Spleen (tissue), 7 donors: ENCODE results near the gene CACNA2D3.

Source experiments
- POLR2AphosphoS5 ChIP-seq, 3 donors: sonication (generic); formaldehyde crosslinking; IDR thresholded peaks; one replicate each; pipeline ENCODE4 v1.5.1; 2017; ENCODE audit warnings: antibody characterized with exemption in 3 of 3
- TF ChIP-seq, protein P1 (sequence below), 11 experiments: fragments of 200-600 bp in 7 of 11; fragments of 450-650 bp in 4 of 11; sonication (generic) in 4 of 11; IDR thresholded peaks in 8 of 11; conservative IDR thresholded peaks in 3 of 11; 1 replicate in 7 of 11; 2 replicates in 4 of 11; pipeline versions ENCODE4 v1.4.0 to v1.8.0; 2016 to 2021; ENCODE audit warnings: antibody characterized with exemption in 11 of 11, inconsistent platforms in 4 of 11, mild to moderate bottlenecking in 1 of 11
- donor health status: DM: no; HTN: no; CAD: no; lungs with moderate emphysema.
- donor health status: DM: no; HTN: no; CAD: no.
- donor health status: DM: no; HTN: no; CAD: no.

DNA sequence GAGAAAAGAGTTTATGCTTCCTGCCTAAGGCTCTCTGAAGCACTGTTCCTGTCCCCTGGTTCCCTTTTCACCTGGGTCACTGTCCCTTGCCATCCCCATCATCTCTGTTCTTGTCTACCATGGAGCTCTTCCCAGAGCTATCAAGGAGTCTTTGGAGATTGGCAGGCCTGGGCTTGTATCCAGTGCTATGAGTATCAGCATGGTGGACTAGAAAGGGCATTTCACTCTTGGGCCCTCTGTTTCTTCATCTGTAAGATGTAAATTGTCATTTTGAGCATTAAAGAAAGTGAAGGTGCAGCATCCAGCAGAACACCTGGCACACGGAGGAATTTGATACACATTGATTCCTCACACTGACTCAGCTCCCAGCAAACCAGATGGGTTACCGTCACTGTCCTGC is 388.2 kb downstream of the CACNA2D3 start:
- TF ChIP-seq, protein P1, sequence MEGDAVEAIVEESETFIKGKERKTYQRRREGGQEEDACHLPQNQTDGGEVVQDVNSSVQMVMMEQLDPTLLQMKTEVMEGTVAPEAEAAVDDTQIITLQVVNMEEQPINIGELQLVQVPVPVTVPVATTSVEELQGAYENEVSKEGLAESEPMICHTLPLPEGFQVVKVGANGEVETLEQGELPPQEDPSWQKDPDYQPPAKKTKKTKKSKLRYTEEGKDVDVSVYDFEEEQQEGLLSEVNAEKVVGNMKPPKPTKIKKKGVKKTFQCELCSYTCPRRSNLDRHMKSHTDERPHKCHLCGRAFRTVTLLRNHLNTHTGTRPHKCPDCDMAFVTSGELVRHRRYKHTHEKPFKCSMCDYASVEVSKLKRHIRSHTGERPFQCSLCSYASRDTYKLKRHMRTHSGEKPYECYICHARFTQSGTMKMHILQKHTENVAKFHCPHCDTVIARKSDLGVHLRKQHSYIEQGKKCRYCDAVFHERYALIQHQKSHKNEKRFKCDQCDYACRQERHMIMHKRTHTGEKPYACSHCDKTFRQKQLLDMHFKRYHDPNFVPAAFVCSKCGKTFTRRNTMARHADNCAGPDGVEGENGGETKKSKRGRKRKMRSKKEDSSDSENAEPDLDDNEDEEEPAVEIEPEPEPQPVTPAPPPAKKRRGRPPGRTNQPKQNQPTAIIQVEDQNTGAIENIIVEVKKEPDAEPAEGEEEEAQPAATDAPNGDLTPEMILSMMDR (IDR thresholded peaks at IDR 0.05 in 8 of 11, conservative IDR thresholded peaks at IDR 0.05 in 3 of 11), result no peak
- TF ChIP-seq POLR2AphosphoS5 (IDR thresholded peaks at IDR 0.05), result no peak
